ENCODE measurements around the gene NOTCH4. TPM values are rescaled to one million over a fixed set of nuclear protein-coding genes. Genes with fewer than 3 reads are reported as not detected.
A peak's percentile ranks its signal among the peaks of the same experiment; 100 is the strongest.
"Not testable (repeated sequence)": the region's sequence is repeated elsewhere in the genome, so short reads cannot be mapped to it uniquely, and the experiment has no call there.

NOTCH4 gene
- total RNA-seq, 1 donor from 2014 or later: 6.7 TPM

DNA sequence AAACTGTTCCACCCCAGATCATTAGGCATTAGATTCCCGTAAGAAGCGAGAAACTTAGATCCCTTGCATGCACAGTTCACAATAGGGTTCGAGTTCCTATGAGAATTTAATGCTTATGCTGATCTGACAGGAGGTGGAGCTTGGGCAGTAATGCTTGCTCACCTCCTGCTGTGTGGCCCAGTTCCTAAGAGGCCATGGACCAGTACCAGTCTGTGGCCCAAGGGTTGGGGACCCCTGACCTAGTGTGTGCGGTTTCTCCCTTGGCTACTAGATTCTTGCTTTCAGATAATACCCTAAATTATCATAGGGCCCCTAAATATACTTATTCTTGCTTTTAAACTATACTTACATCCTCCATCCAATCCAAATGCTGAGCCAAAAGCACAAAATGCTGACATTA is 29.5 kb downstream of the NOTCH4 start:
- DNase-seq (ENCODE audit: low spot score): no peak

DNA sequence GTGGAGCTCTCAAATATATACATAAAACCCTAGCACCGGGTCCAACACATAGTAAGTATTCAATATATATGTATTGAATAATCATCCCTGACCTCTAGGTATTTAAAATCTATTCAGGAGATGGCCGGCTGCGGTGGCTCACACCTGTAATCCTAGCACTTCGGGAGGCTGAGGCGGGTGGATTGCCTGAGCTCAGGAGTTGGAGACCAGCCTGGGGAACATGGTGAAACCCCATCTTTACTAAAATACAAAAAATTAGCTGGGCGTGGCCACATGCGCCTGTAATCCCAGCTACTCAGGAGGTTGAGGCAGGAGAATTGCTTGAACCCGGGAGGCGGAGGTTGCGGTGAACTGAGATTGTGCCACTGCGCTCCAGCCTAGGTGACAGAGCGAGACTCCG is 30.8 kb downstream of the NOTCH4 start:
- not testable (repeated sequence) for DNase-seq (ENCODE audit: low spot score)

DNA sequence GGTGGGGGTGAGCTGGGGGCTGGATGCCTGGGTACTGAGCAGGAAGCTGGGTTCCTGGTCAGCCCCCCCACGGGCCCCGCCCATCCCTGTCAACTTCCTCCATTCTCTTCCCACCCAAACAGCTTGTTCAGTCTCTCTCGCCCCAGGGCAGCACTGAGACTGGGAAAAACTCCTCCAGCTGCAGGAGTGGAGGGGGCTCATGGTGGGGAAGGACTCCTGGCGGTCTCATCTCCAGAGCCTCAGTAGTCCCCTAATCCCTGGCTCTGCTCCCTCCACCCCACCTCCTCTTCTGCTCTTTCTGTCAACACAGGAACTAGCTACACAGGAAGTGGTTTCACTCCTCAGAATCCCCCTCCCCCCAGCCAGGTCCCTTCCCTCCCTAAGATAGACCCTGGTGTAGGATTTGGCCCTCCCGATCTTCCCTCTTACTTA is 31.2 kb downstream of the NOTCH4 start, which contains the start of gene GPSM3:
TSS of gene GPSM3 (minus strand) at position 36 of the 432 bp plus-strand sequence. CDS start 130 bp downstream, outside the sequence.
- DNase-seq (ENCODE audit: low spot score): peak; percentile 62

DNA sequence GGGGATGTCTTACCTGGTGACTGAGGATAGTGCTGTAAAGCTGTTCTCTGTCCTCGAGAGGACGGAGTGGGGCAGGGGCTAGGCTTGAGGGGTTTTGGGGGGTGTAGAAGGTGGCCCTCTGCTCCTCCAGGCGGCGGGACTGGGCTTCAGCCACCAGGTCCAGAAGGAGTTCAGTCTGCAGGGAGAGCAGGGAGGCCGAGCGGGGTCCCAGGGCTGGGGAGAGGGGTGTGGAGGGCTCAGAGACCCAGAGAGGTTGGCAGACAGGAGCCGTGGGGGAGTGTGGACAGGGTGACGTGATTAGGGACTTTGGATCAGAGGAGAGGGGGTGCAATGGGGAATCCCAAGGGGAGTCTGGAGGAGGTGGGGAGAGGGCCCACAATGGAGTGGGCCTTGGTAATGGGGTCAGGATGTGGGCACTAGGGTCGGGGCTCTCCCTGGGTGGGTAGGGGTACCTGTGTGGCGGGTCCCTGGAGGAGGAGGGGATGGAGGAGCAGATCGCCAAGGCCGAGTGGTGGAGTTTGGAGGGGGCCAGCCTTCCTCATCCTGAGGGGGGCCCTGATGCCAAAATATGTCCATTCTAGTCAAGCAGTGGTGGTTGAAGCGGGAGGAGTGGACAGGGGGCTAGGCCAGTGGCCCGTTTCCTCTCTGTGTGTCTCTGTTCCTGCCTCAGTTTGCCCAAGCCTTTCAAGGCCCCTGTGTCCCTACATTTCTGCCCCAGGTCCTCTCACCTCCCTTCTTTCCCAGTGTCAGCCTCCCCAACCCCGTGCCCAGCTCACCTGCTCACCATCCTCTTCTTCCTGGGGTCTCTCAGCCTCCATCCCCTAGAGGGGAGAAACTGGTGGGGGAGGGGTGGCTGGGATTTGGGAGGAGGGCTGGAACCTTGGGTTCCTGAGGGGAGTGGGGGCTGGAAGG is 31.9 kb downstream of the NOTCH4 start:
- no peak for DNase-seq (ENCODE audit: low spot score)

DNA sequence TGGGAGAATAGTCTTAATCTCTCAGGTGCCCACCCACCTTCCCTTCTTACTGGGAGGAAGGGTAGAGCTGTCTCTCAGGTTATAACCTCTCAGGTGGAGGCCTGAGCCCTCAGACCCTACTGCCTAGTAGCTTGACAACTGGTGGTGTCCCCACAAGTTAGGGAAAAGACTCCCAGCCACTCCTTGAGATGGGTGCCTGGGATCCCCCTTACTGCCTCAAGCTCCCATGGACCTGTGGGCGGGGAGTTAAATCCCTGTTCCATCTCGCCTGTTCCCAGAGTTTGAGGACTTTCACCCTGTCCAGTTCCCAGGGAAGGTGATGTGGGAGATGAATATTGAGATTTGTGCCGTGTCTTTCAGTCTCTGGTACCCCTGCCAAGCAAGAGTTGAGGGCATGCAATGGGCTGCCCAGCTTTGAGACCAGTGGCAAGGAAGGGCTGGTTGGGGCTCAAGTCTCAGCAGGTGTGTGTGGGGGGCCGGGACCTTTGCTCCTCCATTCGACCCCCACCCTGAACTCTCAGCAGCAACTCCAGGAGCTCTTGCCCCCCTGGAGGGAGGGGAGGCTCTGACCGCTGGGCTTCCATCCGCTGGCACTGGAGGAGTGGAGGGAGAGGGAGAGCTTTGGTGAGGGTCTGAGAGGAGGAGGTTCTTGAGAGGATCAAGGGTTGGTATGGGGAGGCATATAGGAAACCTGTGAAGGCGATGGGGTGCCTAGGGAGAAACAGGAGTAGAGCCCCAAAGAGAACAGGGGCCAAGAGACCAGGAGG is 32.8 kb downstream of the NOTCH4 start:
- no peak for DNase-seq (ENCODE audit: low spot score)

DNA sequence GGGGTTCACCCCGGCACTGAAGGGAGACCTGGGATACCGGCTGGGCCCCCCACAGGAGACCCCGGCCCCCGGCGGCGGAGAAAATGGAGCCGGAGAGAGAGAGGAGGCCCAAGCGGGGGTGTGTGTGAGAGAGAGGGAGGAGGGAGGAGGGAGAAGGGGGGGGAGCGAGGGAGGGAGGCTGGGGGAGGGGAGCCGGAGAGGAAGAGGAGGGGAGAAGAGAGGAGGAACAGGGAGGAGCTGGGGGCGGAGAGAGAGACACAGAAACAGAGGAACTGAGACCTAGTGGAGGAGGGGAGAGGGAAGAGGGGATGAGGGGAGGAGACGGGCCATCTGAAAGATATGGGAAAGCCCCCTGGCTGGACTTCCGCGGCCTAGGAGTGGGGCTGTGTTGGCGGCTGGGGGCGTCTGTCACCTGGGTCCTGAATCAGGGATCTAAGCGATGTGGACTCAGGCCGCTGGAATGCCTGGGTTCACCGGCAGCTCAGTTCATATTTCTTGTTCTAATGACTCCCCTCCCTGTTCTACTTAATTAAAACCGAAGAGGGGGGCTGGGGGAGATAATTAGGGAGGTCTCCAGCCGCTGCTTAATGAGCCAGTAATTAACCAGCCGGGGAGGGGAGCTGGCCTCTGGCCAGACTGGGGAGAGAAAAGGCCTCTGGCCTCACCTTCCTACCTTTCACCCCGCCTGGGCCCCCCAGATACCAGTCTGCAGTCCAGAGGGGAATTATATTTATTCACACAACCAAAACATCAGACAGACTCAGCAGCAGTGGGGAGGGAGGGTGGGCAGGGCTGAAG is 33.6 kb downstream of the NOTCH4 start, which contains the start of gene PBX2:
TSS of gene PBX2 (minus strand) at position 149 of the 798 bp plus-strand sequence. CDS start 287 bp downstream, outside the sequence.
- DNase-seq (ENCODE audit: low spot score): peak; percentile 97

DNA sequence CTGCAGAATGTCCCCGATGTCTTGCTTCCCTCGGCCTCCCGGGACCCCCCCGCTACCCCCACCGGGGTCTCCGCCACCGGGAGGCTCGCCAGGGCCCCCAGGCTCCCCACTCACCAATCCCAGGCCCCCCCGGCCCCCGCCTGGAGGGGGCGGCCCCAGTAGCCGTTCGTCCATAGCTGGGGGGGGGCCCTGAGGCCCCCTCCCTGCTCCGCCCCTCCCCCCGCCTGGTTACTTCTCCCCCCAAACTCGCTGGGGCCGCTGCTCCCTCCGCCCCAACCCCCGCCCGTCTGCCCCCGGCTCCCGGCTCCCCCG is 34.2 kb downstream of the NOTCH4 start:
- DNase-seq (ENCODE audit: low spot score): peak; percentile 49

DNA sequence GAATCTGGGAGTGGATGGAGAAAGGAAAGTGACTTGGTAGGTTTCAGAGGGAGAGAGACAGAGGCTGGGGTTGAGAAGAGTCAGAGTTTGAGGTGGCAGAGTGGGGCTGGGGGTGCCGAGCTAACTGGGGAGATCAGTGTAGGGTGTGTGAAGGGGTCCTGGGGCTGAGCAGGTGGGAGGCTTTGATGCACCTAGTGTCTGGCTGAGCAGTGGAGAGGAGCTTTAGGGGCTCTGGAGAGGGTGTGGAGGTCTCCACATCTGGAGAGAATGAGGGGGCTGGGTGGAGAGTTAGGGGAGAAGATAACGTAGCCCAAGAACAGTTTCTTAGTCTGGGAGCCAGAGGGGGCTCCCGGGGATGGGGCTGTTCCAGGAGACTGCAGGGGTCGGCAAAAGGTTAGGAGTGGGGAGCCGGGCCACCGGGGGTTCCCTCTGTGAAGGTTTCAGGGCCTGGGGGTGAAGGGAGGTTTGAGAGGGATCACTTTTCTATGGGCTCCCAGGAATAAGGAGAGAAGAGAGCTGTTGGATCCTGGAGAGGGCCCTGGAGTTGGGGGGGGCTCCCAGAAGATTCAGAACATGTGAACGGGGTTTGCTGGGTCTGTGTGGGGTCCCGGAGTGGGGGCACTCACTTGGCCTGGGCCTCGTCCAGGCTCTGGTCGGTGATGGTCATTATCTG is 34.7 kb downstream of the NOTCH4 start:
- no peak for DNase-seq (ENCODE audit: low spot score)

DNA sequence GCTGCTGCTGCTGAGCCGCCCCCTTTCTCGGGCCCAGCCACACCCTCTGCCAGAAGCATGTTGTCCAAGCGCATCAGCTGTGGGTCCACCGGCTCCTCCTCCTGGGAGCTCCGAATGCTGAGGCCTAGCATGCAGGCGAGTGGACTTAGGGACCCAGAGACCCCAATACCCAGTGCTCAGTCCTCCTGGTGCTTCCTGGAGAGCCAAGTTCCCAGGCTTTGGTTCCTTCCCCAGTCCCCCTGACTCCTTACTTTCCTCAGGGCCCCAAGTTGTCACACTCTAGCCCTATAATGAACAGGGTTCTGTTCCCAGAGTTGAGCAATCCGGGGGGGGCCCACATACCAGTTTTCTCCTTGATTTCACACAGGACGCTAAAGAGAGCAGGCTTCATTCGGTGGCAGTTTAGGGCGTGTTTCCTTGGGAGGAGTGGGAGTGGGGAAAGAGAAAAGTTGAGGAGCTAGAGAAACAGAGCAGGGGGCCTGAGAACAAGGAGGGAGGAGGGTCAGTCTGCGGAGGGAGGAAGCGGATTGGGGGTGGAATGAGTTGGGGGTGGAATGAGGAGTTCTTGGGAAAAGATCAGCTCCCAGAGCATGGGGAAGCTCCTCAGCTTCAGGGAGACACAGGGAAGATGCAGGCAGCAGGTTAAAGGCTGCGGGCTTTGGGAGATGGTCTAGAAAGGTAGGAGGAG is 35.3 kb downstream of the NOTCH4 start:
- peak; percentile 65 for DNase-seq (ENCODE audit: low spot score)

DNA sequence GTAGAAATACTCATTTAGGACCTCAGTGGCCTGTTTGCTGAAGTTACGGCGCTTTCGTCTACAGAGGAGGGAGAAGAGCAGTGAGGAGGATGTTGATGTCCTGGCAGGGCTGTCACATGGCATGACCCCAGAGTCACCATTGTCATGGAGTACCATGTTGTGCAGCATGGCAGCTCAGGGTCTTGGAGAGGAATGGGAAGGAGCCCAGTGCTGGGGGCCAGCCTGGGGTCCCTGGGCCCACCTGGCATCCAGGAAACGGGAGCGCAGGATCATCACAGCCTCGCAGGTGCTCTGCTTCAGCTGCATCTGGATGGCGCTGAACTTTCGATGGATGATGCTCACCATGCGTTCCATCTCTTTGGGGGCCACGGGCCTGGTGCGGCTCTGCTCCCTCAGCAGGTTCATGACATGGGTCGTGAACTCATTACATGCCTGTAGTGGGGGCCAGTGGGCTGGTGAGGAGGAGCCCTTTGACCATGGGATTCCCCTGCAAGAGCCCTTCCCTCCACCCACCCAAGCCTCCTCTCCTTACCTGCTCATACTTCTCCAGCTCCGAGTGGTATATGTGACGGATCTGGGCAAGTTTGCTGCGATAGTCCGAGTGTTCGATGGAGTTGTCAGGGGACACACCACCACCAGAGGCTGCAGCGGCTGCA is 36.0 kb downstream of the NOTCH4 start:
- DNase-seq (ENCODE audit: low spot score): not testable (repeated sequence)

DNA sequence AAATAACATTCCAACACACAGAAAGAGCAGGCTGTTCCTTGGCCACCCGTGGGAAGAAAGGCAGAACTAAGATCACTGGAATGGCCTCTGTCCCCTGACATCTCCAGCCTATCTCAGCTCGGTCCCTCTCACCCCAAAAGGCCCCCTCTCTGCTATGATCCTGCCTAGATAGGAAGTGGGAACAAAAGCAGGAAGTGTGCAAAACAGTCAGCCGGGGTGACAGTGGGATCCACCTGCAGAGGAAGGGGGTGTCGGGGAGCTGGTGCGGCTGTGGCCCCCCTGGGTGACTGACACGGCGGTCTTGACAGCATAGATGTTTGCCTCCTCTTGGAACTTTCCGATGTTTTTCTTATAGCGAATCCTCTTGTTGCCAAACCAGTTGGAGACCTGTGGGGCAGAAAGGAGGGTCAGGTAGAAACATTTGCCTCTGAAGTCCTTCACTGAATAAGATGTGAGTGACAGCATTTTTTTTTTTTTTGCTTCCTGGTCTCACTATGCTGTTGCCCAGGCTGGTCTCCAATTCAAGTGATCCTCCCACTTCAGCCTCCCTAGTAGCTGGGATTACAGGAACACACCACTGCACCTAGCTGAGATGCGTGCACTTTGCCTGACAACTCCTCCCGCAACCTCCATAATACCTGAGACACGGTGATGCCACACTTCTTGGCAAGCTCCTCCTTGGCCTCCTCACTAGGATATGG is 36.7 kb downstream of the NOTCH4 start:
- DNase-seq (ENCODE audit: low spot score): no peak

DNA sequence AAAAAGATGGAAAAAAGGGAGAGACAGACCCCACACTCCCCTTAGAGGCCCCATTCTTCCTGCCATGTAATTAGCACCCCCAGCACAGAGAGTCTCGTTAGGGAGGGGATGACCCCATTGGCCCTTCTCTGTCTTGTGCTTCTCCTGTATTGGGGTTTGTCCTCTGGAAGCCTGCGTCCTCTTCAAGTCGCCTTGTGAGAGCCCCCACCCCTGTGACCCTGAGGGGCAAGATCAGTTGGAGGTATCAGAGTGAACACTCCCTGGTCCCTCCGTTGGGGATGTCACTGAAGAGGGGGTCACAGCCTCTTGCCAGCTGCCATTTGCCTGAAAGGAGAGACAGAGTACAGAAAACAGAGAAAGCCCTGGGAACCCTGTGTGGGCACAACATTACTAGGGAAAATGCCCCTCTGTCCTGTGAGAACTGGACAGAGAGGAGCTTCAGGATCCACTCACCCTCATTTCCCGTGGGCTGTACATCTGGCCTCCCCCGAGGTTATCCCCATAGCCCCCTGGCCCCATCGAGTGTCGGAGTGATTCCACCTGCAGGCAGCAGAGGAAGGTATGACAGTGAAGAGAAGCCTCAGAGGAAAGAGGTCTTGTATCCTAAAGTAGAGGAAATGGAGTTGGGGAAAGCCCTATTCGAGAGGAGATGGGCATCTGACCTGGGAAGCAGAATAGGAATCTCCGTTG is 37.6 kb downstream of the NOTCH4 start:
- DNase-seq (ENCODE audit: low spot score): not testable (repeated sequence)

DNA sequence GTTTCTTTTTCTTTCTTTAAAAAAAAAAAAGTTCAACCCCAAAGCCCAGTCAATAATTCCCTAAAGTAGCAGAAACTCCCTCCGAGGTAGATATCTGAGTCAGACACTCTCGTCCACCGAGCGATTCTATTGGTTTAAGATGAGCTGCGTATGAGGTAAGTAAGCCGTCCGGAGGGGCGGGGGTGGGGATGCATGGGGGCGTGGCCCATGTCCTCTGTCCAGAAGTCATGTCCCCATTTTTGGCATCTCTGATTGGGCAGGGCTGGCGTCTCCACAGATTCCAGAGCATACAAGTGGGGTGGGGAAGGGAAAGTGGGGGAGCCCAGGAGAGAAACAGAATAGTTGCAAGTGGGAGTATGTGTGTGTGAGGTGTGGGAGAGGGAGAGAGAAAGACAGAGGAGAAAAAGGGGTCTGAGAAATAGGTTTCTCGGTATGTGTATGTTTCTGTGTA is 38.2 kb downstream of the NOTCH4 start:
- DNase-seq (ENCODE audit: low spot score): peak; percentile 93

DNA sequence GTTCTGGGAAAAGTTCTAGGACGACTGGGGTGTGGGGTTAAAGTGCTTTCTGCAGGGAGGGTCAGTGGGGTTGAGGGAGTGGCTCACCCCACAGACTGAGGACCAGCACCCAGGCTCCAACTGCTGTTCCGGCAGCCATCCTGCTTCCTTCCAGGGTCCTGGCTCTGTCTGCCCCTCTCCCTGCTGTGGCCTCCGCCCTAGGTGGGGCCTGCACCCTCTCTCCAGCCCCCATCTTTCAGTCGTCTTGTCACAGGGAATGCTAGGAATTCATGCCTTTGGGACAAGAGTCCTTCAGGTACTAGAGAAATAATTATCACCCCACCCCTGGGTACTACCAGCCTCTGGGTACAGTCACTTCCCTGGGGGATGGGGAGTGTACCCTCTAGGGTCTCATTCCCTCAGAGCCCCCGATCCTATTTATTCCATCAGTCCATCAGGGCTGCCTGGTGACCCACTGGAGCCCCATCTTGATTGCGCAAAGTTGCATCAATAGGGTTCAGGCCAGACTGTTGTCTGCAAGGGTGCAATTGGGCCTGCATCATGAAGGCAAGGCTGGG is 39.7 kb downstream of the NOTCH4 start, which contains the start of gene AGER:
TSS of gene AGER (minus strand) at position 170 of the 557 bp plus-strand sequence. CDS start at position 139, 31 bp downstream.
- no peak for DNase-seq (ENCODE audit: low spot score)

DNA sequence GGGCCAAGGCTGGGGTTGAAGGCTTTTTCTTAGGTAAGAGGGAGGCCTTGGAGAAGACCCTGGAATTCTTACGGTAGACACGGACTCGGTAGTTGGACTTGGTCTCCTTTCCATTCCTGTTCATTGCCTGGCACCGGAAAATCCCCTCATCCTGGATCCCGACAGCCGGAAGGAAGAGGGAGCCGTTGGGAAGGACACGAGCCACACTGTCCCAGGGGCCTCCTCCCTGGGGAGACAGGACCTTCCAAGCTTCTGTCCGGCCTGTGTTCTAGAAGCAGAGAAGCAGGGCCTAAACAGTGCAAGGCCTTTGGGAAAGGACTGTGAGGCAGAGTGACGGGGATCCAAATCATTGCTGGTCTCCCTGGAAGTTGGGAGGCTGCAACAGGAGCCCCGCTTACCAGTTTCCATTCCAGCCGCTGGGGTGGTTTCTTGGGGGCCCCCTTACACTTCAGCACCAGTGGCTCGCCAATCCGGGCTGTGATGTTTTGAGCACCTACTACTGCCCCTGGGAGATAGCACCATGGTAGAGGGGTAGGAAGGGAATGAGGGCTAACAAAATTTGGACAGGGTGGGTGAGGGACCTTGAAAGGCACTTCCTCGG is 40.3 kb downstream of the NOTCH4 start:
- no peak for DNase-seq (ENCODE audit: low spot score)

DNA sequence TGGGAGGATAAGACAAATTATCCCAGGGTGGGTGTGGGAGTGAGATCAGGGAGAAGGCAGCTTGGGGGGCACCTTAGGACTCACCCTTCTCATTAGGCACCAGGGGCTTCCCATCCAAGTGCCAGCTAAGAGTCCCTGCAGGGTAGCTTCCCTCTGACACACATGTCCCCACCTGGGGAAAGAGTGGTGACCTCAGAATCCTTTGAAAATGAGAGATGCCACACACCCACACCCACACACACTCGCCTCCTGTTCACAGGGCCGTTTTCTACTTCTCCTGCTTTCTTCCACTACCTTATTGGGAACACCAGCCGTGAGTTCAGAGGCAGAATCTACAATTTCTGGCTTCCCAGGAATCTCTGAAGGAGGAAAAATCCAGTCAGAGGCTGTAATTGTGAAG is 40.8 kb downstream of the NOTCH4 start:
- no peak for DNase-seq (ENCODE audit: low spot score)

DNA sequence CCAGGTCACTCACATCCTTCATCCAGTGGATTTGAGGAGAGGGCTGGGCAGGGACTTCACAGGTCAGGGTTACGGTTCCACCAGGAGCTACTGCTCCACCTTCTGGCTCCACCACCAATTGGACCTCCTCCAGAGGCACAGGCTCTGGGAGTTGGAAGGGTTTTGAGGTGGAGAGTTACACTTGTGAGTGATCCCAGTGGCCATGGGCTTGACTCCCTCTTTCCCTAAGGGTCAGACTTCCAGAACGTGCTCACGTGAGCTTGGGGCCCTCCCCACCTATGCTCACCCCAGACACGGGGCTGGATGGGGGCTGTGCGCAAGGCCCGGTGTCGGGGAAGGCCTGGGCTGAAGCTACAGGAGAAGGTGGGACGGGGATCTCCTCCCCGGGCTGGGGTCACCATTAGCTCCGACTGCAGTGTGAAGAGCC is 41.3 kb downstream of the NOTCH4 start:
- DNase-seq (ENCODE audit: low spot score): no peak
